CD8-positive, alpha-beta memory T cell (primary cell): ENCODE results near the gene WFIKKN2. TPM values are rescaled to one million over a fixed set of nuclear protein-coding genes. Genes with fewer than 3 reads are reported as not detected.

Experiments used
- CTCF ChIA-PET: fragments of 350-600 bp; sonication (Branson Sonifier 250); formaldehyde crosslinking; loops from one replicate; lab custom pipeline; 2021; ENCODE audit warnings: antibody characterized with exemption; lab: Charles Lee
- POLR2A ChIA-PET: fragments of 350-600 bp; sonication (Branson Sonifier 250); formaldehyde crosslinking; loops from one replicate; lab custom pipeline; 2021; ENCODE audit warnings: antibody characterized with exemption; lab: Charles Lee
- DNase-seq, 5 donors: peaks; one replicate each; pipeline versions ENCODE4 v3.0.0 to v3.0.0-alpha.2; 2020 to 2022; ENCODE audit warnings: mixed read lengths in 1 of 5
- H3K27ac ChIP-seq: one replicate; pipeline ENCODE4 v1.7.0; 2013; ENCODE audit warnings: low read depth, mild to moderate bottlenecking, low read length, moderate library complexity
- H3K27me3 ChIP-seq: 2 replicates; pipeline ENCODE4 v1.7.0; 2013; ENCODE audit warnings: low read length, mild to moderate bottlenecking; ENCODE audit not compliant: insufficient read depth, poor library complexity, severe bottlenecking
- H3K36me3 ChIP-seq: 2 replicates; pipeline ENCODE4 v1.7.0; 2013; ENCODE audit warnings: mild to moderate bottlenecking, low read length, moderate library complexity; ENCODE audit not compliant: insufficient read depth
- H3K4me1 ChIP-seq: 2 replicates; pipeline ENCODE4 v1.7.0; 2013; ENCODE audit warnings: mild to moderate bottlenecking, low read length, moderate library complexity; ENCODE audit not compliant: insufficient read depth
- H3K4me3 ChIP-seq: 2 replicates; pipeline ENCODE4 v1.7.0; 2013; ENCODE audit warnings: mild to moderate bottlenecking, low read length
- H3K9me3 ChIP-seq: 2 replicates; pipeline ENCODE4 v1.7.0; 2013; ENCODE audit warnings: mild to moderate bottlenecking, low read length
- H3K27ac Mint-ChIP-seq, 8 donors: one replicate each; pipeline ENCODE4 v1.8.0; 2020 to 2021; ENCODE audit warnings: mixed read lengths in 8 of 8, mild to moderate bottlenecking in 6 of 8, inconsistent platforms in 3 of 8, moderate library complexity in 3 of 8
- H3K27me3 Mint-ChIP-seq, 2 donors: one replicate each; pipeline ENCODE4 v1.8.0; 2020 to 2021; ENCODE audit warnings: mixed read lengths in 2 of 2, mild to moderate bottlenecking in 1 of 2, moderate library complexity in 1 of 2
- H3K36me3 Mint-ChIP-seq, 3 donors: one replicate each; pipeline ENCODE4 v1.8.0; 2020 to 2021; ENCODE audit warnings: mixed read lengths in 3 of 3, inconsistent platforms in 1 of 3, mild to moderate bottlenecking in 1 of 3
- H3K4me1 Mint-ChIP-seq, 3 donors: one replicate each; pipeline ENCODE4 v1.8.0; 2020 to 2021; ENCODE audit warnings: mixed read lengths in 3 of 3, inconsistent platforms in 1 of 3, mild to moderate bottlenecking in 1 of 3
- H3K4me3 Mint-ChIP-seq, 7 donors: one replicate each; pipeline ENCODE4 v1.8.0; 2020 to 2021; ENCODE audit warnings: mixed read lengths in 7 of 7, mild to moderate bottlenecking in 6 of 7, moderate library complexity in 4 of 7, inconsistent platforms in 2 of 7
- H3K9me3 Mint-ChIP-seq, 5 donors: one replicate each; pipeline ENCODE4 v1.8.0; 2020 to 2022; ENCODE audit warnings: mixed read lengths in 5 of 5, mild to moderate bottlenecking in 3 of 5, moderate library complexity in 2 of 5, inconsistent platforms in 1 of 5
- polyA plus RNA-seq: library from polyadenylated mRNA; unstranded; fragments of 300-500 nt; fragmentation: Illumina TruSeq; gene quantifications from one replicate; pipeline ENCODE4 v1.2.3, GENCODE V29; 2021
- total RNA-seq, 2 experiments: library from RNA; stranded (reverse); gene quantifications; one replicate each; pipeline ENCODE4 v1.2.3, GENCODE V29; 2021

Gene WFIKKN2
- total and polyA plus RNA-seq, 3 experiments from 2014 or later: not detected

DNA sequence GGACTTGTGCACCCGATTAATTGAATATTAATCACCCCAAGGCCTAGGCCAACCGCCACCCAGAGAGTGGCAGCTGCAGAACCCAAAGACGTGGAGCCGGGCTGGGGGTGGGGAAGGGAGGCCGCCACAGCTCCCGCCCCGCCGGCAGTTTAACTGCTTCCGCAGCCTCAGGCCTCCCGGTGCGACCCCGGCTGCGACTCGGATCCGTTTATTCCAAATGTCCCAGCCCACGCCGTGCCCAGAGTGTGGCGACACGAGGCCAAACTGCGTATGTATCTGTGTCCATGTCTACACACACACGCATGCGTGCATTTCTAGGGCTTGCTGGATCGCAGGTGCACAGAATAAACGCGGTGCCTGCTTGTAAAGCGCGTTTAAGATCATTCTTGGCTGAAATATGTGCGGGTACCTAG lies 31.6 kb downstream of the WFIKKN2 start:
- peak overlapping the region; percentile 98 for H3K27ac ChIP-seq
- H3K27me3 ChIP-seq: no peaks in the 10 kb centered on the region
- H3K9me3 Mint-ChIP-seq: peaks cover 0 to 3% (median 0%) of the 10 kb centered on the region in 5 donors
- peaks cover 5 to 28% (median 11%) of the 10 kb centered on the region in 3 donors for H3K36me3 Mint-ChIP-seq
- CTCF ChIA-PET: interaction anchor here (0.8 to 3.6 kb wide), 15 partner anchors 11 to 286 kb away, joined by 3 to 38 read pairs (median 5); partner anchors contain the start of gene NME1
- no peaks in the 10 kb centered on the region for H3K9me3 ChIP-seq
- peaks cover 55 to 66% (median 63%) of the 10 kb centered on the region in 3 donors for H3K4me1 Mint-ChIP-seq
- DNase-seq: peak; percentile 58 to 84 (median 76)
- peaks cover 62% of the 10 kb centered on the region for H3K4me1 ChIP-seq
- peak overlapping the region; percentile 91 to 98 (median 95) for H3K4me3 Mint-ChIP-seq
- peak overlapping the region; percentile 91 for H3K4me3 ChIP-seq
- H3K27me3 Mint-ChIP-seq: peaks cover 0 to 3% of the 10 kb centered on the region in 2 donors
- peaks cover 10% of the 10 kb centered on the region for H3K36me3 ChIP-seq
- H3K27ac Mint-ChIP-seq: peak overlapping the region; percentile 96 to 100 (median 99)
- POLR2A ChIA-PET: interaction anchor here (1.1 to 5.2 kb wide), 15 partner anchors 9 to 287 kb away, joined by 3 to 70 read pairs (median 13); partner anchors contain the start of genes ANKRD40, LUC7L3, NME1 and SPAG9

DNA sequence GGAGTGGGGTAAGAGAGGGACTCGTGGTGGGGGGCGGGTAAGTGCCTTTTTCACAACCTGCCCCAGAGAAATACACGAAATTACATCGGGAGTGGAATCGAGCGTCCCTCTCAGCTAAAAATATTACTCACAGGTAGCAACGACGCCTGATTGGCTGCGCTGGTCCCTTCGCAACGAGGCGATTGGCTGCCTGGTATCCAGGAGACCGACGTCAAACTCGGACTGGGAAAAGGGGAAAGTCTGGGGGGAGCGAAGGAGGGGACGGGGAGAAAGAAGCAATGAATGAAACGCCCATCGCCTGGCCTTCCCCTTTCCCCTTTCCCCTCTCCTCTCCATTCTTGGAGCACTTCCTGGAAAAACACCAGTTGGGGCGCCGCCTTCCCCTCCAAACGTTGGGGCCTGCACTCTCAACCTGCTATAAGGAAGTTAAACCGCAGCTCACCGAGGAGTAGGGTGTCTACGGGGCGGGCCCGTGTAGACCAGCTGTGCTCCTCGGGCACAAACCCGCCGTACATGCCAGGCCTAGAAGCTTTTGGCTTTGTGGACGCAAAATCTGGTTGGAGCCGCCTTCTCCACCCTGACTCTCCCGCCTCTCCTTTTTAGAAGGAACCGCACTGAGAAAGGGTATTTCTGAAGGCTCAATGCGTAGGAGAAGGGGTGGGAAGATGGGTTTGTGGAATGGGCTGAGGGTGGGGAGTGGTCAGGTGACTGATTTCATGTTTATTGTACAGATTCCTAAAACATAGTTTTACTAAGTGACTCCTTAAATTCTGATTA lies 32.2 kb downstream of the WFIKKN2 start:
- Mint-ChIP-seq H3K9me3 (peaks cover 0 to 3% (median 0%) of the 10 kb centered on the region in 5 donors), H3K36me3 (peaks cover 5 to 27% (median 10%) of the 10 kb centered on the region in 3 donors), H3K27me3 (peaks cover 0 to 3% of the 10 kb centered on the region in 2 donors), H3K27ac (peak overlapping the region; percentile 96 to 100 (median 99)), H3K4me3 (peak overlapping the region; percentile 91 to 98 (median 95)), H3K4me1 (peaks cover 59 to 69% (median 67%) of the 10 kb centered on the region in 3 donors)
- DNase-seq: peak; percentile 69 to 89 (median 84)
- Histone ChIP-seq H3K27ac (peak overlapping the region; percentile 98), H3K27me3 (no peaks in the 10 kb centered on the region), H3K4me3 (peak overlapping the region; percentile 91), H3K4me1 (peaks cover 62% of the 10 kb centered on the region), H3K9me3 (no peaks in the 10 kb centered on the region), H3K36me3 (peaks cover 10% of the 10 kb centered on the region)
- ChIA-PET POLR2A (interaction anchor here (1.1 to 5.2 kb wide), 14 partner anchors 8 to 286 kb away, joined by 3 to 70 read pairs (median 14); partner anchors contain the start of genes LUC7L3, NME1 and SPAG9), CTCF (interaction anchor here (0.8 to 3.6 kb wide), 10 partner anchors 12 to 286 kb away, joined by 3 to 38 read pairs (median 7); partner anchors contain the start of gene NME1)

DNA sequence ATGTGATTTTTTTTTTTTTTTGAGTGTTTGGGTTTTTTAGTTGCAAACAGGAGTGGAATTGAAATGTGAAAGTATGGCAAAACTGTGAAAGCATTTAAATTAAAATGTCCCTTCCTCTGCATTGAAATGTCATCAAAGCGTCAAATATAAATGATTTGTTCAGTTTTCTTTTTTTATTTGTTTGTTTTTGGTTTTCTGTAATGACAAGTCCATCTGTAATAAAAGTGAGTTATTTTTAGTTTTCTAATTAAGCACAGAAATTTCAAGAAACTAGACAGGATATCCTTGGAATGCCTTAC lies 32.7 kb downstream of the WFIKKN2 start:
- H3K27ac Mint-ChIP-seq: peak overlapping the region; percentile 96 to 100 (median 99)
- no peaks in the 10 kb centered on the region for H3K27me3 ChIP-seq
- POLR2A ChIA-PET: interaction anchor here (1.5 to 5.2 kb wide), 5 partner anchors 19 to 76 kb away, joined by 7 to 70 read pairs (median 43); no protein-coding TSS in a partner anchor
- peaks cover 0 to 3% of the 10 kb centered on the region in 2 donors for H3K27me3 Mint-ChIP-seq
- H3K9me3 Mint-ChIP-seq: peaks cover 0 to 3% (median 0%) of the 10 kb centered on the region in 5 donors
- peak overlapping the region; percentile 91 to 98 (median 95) for H3K4me3 Mint-ChIP-seq
- H3K4me1 Mint-ChIP-seq: peaks cover 60 to 69% (median 67%) of the 10 kb centered on the region in 3 donors
- H3K4me1 ChIP-seq: peaks cover 62% of the 10 kb centered on the region
- DNase-seq: no peak
- H3K27ac ChIP-seq: peak overlapping the region; percentile 98
- H3K4me3 ChIP-seq: peak overlapping the region; percentile 91
- peaks cover 6% of the 10 kb centered on the region for H3K36me3 ChIP-seq
- CTCF ChIA-PET: interaction anchor here (1.3 to 3.6 kb wide), 5 partner anchors 12 to 81 kb away, joined by 3 to 38 read pairs (median 8); no protein-coding TSS in a partner anchor
- peaks cover 2 to 23% (median 7%) of the 10 kb centered on the region in 3 donors for H3K36me3 Mint-ChIP-seq
- no peaks in the 10 kb centered on the region for H3K9me3 ChIP-seq

DNA sequence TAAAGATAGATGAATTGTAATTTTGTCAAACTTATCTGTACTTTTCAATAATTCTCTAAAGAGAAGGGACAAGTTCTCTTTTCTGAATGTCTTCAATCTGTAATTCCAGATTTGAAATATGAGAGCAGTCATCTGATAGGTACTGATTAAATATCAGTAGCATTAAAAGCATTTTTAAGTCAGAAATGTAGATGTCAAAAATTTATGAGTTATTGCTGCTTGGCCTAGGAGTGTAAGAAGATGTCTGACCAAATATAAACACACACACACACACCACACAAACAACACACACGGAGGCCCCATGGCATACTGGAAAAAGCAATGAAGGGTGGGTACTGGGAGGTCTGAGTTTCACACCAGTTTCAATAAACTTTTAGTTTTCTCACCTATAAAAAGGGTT lies 33.2 kb downstream of the WFIKKN2 start:
- POLR2A ChIA-PET: no interaction called here
- Histone ChIP-seq H3K36me3 (peaks cover under 1% of the 10 kb centered on the region), H3K4me3 (peak overlapping the region; percentile 91), H3K4me1 (peaks cover 62% of the 10 kb centered on the region), H3K27ac (peak overlapping the region; percentile 98), H3K27me3 (no peaks in the 10 kb centered on the region), H3K9me3 (no peaks in the 10 kb centered on the region)
- Mint-ChIP-seq H3K27ac (peak overlapping the region in 6 of 8 donors; percentile 96 to 100 (median 99)), H3K27me3 (peaks cover 0 to 3% of the 10 kb centered on the region in 2 donors), H3K4me3 (peak overlapping the region; percentile 91 to 98 (median 95)), H3K4me1 (peaks cover 57 to 69% (median 67%) of the 10 kb centered on the region in 3 donors), H3K9me3 (peaks cover 0 to 3% (median 0%) of the 10 kb centered on the region in 5 donors), H3K36me3 (peaks cover 0 to 18% (median 3%) of the 10 kb centered on the region in 3 donors)
- DNase-seq: no peak
- CTCF ChIA-PET: no interaction called here

DNA sequence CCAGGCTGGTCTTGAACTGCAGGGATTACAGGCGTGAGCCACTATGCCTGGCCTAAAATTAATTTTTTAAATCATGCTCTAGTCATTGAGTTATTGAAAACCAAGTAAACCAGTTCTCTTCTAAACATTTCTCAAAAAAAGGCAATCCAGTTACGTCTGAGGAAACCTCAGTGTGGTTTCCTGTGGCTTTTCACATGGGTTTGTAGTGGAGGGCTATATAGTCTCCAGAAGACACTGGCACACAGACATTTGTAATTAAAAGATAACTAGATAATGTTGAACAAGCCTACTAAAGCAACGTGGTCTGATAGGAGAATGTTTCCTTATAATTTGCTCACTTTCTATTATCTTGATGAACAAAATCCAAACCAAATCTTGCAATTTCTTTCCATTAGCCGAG lies 36.0 kb downstream of the WFIKKN2 start:
- CTCF ChIA-PET: interaction anchor here (1.0 kb wide), 1 partner anchor 19 kb away, joined by 4 read pairs; no protein-coding TSS in a partner anchor
- Mint-ChIP-seq H3K27me3 (peaks cover 1 to 4% of the 10 kb centered on the region in 2 donors), H3K27ac (peak overlapping the region; percentile 11 to 96 (median 86)), H3K9me3 (no peaks in the 10 kb centered on the region), H3K36me3 (peaks cover 0 to 8% (median 0%) of the 10 kb centered on the region in 3 donors), H3K4me1 (peaks cover 48 to 61% (median 55%) of the 10 kb centered on the region in 3 donors), H3K4me3 (peak overlapping the region; percentile 63 to 89 (median 77))
- peaks cover 52% of the 10 kb centered on the region for H3K4me1 ChIP-seq
- no peak overlapping the region for H3K27ac ChIP-seq
- H3K36me3 ChIP-seq: no peaks in the 10 kb centered on the region
- peak; percentile 26 to 82 (median 78) for DNase-seq
- no peaks in the 10 kb centered on the region for H3K27me3 ChIP-seq
- POLR2A ChIA-PET: interaction anchor here (0.6 to 1.4 kb wide), 2 partner anchors 11 to 18 kb away, joined by 4 to 6 read pairs; no protein-coding TSS in a partner anchor
- no peaks in the 10 kb centered on the region for H3K9me3 ChIP-seq
- peak overlapping the region; percentile 4 for H3K4me3 ChIP-seq

DNA sequence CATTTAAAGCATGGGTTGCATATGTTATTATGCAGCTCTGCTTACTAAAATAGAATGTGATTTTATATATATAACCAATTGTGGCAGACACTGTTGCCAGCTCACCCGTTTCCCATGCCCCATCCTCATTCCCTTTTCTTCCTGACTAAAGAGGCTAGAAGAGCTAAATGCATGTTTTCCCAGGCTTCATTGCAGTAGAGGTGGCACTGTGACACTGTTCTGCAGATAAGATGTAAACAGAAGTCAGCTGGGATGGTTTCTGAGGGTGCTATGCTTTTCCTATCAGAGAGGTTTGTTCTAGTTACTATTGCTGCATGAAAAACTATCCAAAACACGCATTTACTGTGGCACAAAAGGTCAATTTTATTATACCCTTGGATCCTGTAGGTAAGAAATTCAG lies 36.5 kb downstream of the WFIKKN2 start:
- Mint-ChIP-seq H3K27me3 (peaks cover 1 to 4% of the 10 kb centered on the region in 2 donors), H3K4me3 (peak overlapping the region; percentile 63 to 84 (median 73)), H3K36me3 (peaks cover 0 to 4% (median 0%) of the 10 kb centered on the region in 3 donors), H3K4me1 (peaks cover 48 to 61% (median 55%) of the 10 kb centered on the region in 3 donors), H3K9me3 (no peaks in the 10 kb centered on the region), H3K27ac (peak overlapping the region in 7 of 8 donors; percentile 5 to 96 (median 78))
- DNase-seq: peak in 1 of 5 donors; percentile 21
- Histone ChIP-seq H3K27ac (no peak overlapping the region), H3K4me1 (peaks cover 52% of the 10 kb centered on the region), H3K4me3 (peak overlapping the region; percentile 4), H3K36me3 (no peaks in the 10 kb centered on the region), H3K9me3 (no peaks in the 10 kb centered on the region), H3K27me3 (no peaks in the 10 kb centered on the region)
- ChIA-PET POLR2A (interaction anchor here (0.6 to 1.4 kb wide), 2 partner anchors 11 to 17 kb away, joined by 4 to 6 read pairs; no protein-coding TSS in a partner anchor), CTCF (interaction anchor here (1.2 to 1.5 kb wide), 2 partner anchors 20 to 40 kb away, joined by 4 to 5 read pairs; no protein-coding TSS in a partner anchor)

DNA sequence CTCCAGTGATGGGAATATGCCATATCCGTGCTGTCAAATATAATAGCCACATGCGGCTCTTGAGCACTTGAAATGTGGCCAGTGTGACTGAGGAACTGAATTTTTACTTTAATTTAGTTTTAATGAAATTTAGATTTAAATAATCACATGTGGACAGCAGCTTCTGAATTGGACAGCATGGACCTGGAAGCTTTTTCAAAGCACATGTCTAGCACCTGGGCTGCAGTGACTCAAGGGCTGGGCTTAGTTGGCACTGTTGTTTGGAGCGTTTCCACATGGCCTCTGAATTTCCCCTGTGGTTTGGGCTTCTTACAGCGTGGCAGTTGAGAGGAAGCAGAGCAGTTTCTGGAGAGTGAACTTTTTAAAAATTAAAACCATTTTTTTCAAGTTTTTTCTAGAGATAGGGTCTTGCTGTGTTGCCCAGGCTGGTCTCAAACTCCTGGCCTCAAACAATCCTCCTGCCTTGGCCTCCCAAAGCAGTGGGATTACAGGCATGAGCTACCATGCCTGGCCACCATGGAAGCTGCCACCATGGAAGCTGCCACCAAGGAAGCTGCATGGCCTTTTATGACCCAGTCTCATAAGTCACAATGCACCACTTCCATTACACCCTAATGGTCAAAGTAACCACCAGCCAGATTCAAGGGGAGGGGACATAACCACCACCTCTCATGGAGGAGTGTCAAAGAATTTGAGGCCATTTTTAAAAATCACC lies 37.5 kb downstream of the WFIKKN2 start:
- POLR2A ChIA-PET: interaction anchor here (0.6 to 1.4 kb wide), 4 partner anchors 10 to 71 kb away, joined by 3 to 4 read pairs (median 4); no protein-coding TSS in a partner anchor
- Histone ChIP-seq H3K9me3 (no peaks in the 10 kb centered on the region), H3K27ac (no peak overlapping the region), H3K4me1 (peaks cover 44% of the 10 kb centered on the region), H3K4me3 (no peak overlapping the region), H3K27me3 (no peaks in the 10 kb centered on the region), H3K36me3 (no peaks in the 10 kb centered on the region)
- Mint-ChIP-seq H3K27me3 (peaks cover 0 to 4% of the 10 kb centered on the region in 2 donors), H3K4me3 (peak overlapping the region in 3 of 7 donors; percentile 34 to 55 (median 51)), H3K4me1 (peaks cover 42 to 52% (median 47%) of the 10 kb centered on the region in 3 donors), H3K9me3 (no peaks in the 10 kb centered on the region), H3K27ac (peak overlapping the region in 4 of 8 donors; percentile 40 to 58 (median 48)), H3K36me3 (no peaks in the 10 kb centered on the region)
- CTCF ChIA-PET: interaction anchor here (0.9 to 1.5 kb wide), 4 partner anchors 21 to 84 kb away, joined by 3 to 5 read pairs (median 4); no protein-coding TSS in a partner anchor
- peak; percentile 27 to 70 (median 46) for DNase-seq
